Measurements from ENCODE around the gene DSN1. TPM values are rescaled to one million over a fixed set of nuclear protein-coding genes. Genes with fewer than 3 reads are reported as not detected.

DSN1 gene
- polyA plus RNA-seq, 1 of the 3 experiments (the other 2 are of a cell fraction): 7.3 TPM

DNA sequence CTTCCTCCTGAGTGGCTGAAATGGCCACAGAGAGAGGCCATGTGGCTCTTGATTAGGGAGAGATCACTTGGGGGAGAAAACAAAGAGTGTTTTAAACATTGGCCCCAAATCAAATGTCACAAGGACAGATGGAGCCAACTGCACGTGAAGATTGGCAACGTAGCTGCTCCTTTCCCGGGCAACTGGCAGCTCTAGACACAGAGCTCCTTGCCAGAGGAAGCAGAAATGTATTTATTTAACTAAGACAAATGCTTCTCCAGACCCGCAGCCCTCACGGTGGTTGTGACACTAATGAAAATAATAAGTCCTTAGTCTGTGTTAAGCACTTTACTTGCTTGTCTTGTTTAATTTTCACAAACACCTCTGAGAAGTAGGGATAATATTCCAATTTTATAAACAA lies 49.6 kb upstream of the DSN1 start:
- Histone ChIP-seq H4K20me1 (ENCODE audit: insufficient read depth) (0 out of 2 replicates have a peak, but pooled peaks cover 2% of the 10 kb centered on the region), H3K36me3 (replicated peaks in 1 of 2; ENCODE audit: control insufficient read depth in 1 of 2, insufficient read depth in 2 of 2, low read length in 1 of 2) (peaks cover 12 to 30% of the 10 kb centered on the region in 2 experiments), H3F3A (replicated peaks; ENCODE audit: insufficient read depth) (peaks cover 5% of the 10 kb centered on the region), H3K9me2 (no peaks in the 10 kb centered on the region), H3K9me3 (no peaks in the 10 kb centered on the region), H3K27me3 (ENCODE audit: insufficient read depth) (no peaks in the 10 kb centered on the region), H3K4me1 (ENCODE audit: control insufficient read depth in 1 of 2, insufficient read depth in 2 of 2, low read depth in 1 of 2, low read length in 1 of 2) (peaks cover 0 to 10% of the 10 kb centered on the region in 2 experiments; a peak in 2 of 4 replicates), H3K9ac (no peak overlapping the region), H2AFZ (ENCODE audit: low read depth) (no peak overlapping the region), H3K4me2 (no peak overlapping the region), H3K27ac (ENCODE audit: low read depth in 2 of 2, low read length in 1 of 2) (no peak overlapping the region), H3K4me3 (ENCODE audit: low read depth in 2 of 2, low read length in 1 of 2) (no peak overlapping the region), H3K79me2 (ENCODE audit: insufficient read depth) (peaks cover 54% of the 10 kb centered on the region)
- TF ChIP-seq MEF2A (IDR thresholded peaks at IDR 0.05; ENCODE audit: borderline replicate concordance, low read depth): no peak
- no peak for TF ChIP-seq EZH2phosphoT487 (IDR thresholded peaks at IDR 0.05; ENCODE audit: borderline replicate concordance, low read depth)
- no peak for TF ChIP-seq PBX3 (IDR thresholded peaks at IDR 0.05)
- TF ChIP-seq NFIC (IDR thresholded peaks at IDR 0.05; ENCODE audit: borderline replicate concordance): no peak
- no peak for TF ChIP-seq TAF1 (IDR thresholded peaks at IDR 0.05; ENCODE audit: borderline replicate concordance, low read depth, low read length)
- no peak for TF ChIP-seq EP300 (IDR thresholded peaks at IDR 0.05; ENCODE audit: borderline replicate concordance in 1 of 2, low read depth in 1 of 2, low read length in 1 of 2)
- no peak for TF ChIP-seq GATA2 (CRISPR knock-in tag; IDR thresholded peaks at IDR 0.05)
- TF ChIP-seq JUND (IDR thresholded peaks at IDR 0.05): no peak
- no peak for TF ChIP-seq POLR2AphosphoS5 (IDR thresholded peaks at IDR 0.05; ENCODE audit: low read depth, low read length)
- no peak for TF ChIP-seq ELF1 (IDR thresholded peaks at IDR 0.05)
- TF ChIP-seq NRF1 (IDR thresholded peaks at IDR 0.05; ENCODE audit: low read depth, low read length): no peak
- TF ChIP-seq, protein P1, sequence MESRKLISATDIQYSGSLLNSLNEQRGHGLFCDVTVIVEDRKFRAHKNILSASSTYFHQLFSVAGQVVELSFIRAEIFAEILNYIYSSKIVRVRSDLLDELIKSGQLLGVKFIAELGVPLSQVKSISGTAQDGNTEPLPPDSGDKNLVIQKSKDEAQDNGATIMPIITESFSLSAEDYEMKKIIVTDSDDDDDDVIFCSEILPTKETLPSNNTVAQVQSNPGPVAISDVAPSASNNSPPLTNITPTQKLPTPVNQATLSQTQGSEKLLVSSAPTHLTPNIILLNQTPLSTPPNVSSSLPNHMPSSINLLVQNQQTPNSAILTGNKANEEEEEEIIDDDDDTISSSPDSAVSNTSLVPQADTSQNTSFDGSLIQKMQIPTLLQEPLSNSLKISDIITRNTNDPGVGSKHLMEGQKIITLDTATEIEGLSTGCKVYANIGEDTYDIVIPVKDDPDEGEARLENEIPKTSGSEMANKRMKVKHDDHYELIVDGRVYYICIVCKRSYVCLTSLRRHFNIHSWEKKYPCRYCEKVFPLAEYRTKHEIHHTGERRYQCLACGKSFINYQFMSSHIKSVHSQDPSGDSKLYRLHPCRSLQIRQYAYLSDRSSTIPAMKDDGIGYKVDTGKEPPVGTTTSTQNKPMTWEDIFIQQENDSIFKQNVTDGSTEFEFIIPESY (IDR thresholded peaks at IDR 0.05; ENCODE audit: borderline replicate concordance, low read depth): no peak
- DNase-seq: no peak
- 85% methylated on average over 5 of the region's 5 CpGs for WGBS (ENCODE audit: low lambda C conversion rate)
- POLR2A ChIA-PET: no interaction called here
- CTCF ChIA-PET: interaction anchor here (0.7 kb wide), 1 partner anchor 507 kb away, joined by 3 read pairs; no protein-coding TSS in a partner anchor

- no peak for DNase-seq
- H2AFZ ChIP-seq (ENCODE audit: low read depth): no peak overlapping the region
- H3K4me2 ChIP-seq: no peak overlapping the region
- no peaks in the 10 kb centered on the region for H3K9me2 ChIP-seq
- POLR2A ChIA-PET: no interaction called here
- H3K4me1 ChIP-seq (ENCODE audit: control insufficient read depth in 1 of 2, insufficient read depth in 2 of 2, low read depth in 1 of 2, low read length in 1 of 2): peaks cover 0 to 10% of the 10 kb centered on the region in 2 experiments; a peak in 2 of 4 replicates
- peaks cover 65% of the 10 kb centered on the region for H3K79me2 ChIP-seq (ENCODE audit: insufficient read depth)
- 0 out of 2 replicates have a peak, but pooled peaks cover 2% of the 10 kb centered on the region for H4K20me1 ChIP-seq (ENCODE audit: insufficient read depth)
- H3K27me3 ChIP-seq (ENCODE audit: insufficient read depth): no peaks in the 10 kb centered on the region
- H3K27ac ChIP-seq (ENCODE audit: low read depth in 2 of 2, low read length in 1 of 2): no peak overlapping the region
- no peaks in the 10 kb centered on the region for H3K9me3 ChIP-seq
- CTCF ChIA-PET: interaction anchor here (1.3 to 1.8 kb wide), 2 partner anchors 13 to 41 kb away, joined by 3 to 5 read pairs; a partner anchor contains a TSS
- 100% methylated on average over 2 of the region's 7 CpGs for WGBS (ENCODE audit: low lambda C conversion rate)
- H3K9ac ChIP-seq: no peak overlapping the region
- H3K36me3 ChIP-seq (replicated peaks in 1 of 2; ENCODE audit: control insufficient read depth in 1 of 2, insufficient read depth in 2 of 2, low read length in 1 of 2): peaks cover 10 to 38% of the 10 kb centered on the region in 2 experiments
- no peak for TF ChIP-seq IRF3 (IDR thresholded peaks at IDR 0.05; ENCODE audit: low read depth, low read length)
- TF ChIP-seq REST (IDR thresholded peaks at IDR 0.05; ENCODE audit: low read depth, low read length): no peak
- no peak for TF ChIP-seq FOSL2 (IDR thresholded peaks at IDR 0.05; ENCODE audit: borderline replicate concordance, low read depth)
- no peak for TF ChIP-seq MXI1 (IDR thresholded peaks at IDR 0.05; ENCODE audit: low read depth, low read length)
- TF ChIP-seq YY1 (IDR thresholded peaks at IDR 0.05; ENCODE audit: low read depth): no peak
- peaks cover 5% of the 10 kb centered on the region for H3F3A ChIP-seq (replicated peaks; ENCODE audit: insufficient read depth)
- no peak overlapping the region for H3K4me3 ChIP-seq (ENCODE audit: low read depth in 2 of 2, low read length in 1 of 2)
Measured at GRCh38 chr20:36821964-36822437, 48.4 kb upstream of the DSN1 start.
